ENCODE measurements around the gene KLHL20. TPM values are rescaled to one million over a fixed set of nuclear protein-coding genes. Genes with fewer than 3 reads are reported as not detected.

KLHL20 gene
- total RNA-seq, 1 donor from 2014 or later, result 19.9 TPM

DNA sequence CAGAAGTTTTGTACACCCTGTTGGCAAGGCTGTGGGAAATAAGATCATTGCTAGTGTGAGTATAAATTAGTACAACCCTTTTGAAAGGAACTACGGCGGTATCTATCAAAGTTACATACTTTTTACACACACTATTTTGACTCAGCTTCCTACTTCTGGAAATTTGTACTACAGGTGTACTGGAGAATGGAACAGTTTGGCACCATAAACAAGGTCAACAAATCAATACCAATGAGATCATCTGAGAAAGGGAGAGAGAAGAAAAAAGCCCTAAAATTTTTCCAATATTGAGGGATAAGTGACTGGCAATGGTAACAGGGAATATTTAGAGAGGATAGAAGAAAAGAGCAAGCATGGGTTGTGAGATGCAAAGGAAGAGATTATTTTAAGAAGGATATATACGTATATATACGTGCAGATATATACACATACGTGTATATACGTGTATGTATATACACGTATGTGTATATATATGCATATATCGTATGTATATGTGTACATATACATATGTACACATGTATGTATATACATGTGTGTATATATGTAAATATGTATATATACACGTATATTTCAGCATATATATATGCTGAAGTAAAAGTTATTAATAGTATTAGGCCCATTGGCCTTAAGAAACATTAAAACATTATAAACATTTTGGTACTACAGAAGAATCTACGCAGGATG lies 27.6 kb downstream of the KLHL20 start:
- peaks cover 10% of the 10 kb centered on the region for H3K9me3 Mint-ChIP-seq (ENCODE audit: low read depth)
- DNase-seq (ENCODE audit: low spot score, unreplicated experiment), result no peak
- peaks cover 40% of the 10 kb centered on the region for H3K36me3 Mint-ChIP-seq (ENCODE audit: insufficient read depth)
- TF ChIP-seq, protein P1, sequence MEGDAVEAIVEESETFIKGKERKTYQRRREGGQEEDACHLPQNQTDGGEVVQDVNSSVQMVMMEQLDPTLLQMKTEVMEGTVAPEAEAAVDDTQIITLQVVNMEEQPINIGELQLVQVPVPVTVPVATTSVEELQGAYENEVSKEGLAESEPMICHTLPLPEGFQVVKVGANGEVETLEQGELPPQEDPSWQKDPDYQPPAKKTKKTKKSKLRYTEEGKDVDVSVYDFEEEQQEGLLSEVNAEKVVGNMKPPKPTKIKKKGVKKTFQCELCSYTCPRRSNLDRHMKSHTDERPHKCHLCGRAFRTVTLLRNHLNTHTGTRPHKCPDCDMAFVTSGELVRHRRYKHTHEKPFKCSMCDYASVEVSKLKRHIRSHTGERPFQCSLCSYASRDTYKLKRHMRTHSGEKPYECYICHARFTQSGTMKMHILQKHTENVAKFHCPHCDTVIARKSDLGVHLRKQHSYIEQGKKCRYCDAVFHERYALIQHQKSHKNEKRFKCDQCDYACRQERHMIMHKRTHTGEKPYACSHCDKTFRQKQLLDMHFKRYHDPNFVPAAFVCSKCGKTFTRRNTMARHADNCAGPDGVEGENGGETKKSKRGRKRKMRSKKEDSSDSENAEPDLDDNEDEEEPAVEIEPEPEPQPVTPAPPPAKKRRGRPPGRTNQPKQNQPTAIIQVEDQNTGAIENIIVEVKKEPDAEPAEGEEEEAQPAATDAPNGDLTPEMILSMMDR (IDR thresholded peaks at IDR 0.05; ENCODE audit: unreplicated experiment), result no peak
- no peaks in the 10 kb centered on the region for H3K4me1 Mint-ChIP-seq (ENCODE audit: low read depth)
- H3K27me3 Mint-ChIP-seq, result no peaks in the 10 kb centered on the region
- H3K27ac Mint-ChIP-seq, result no peak overlapping the region
- H3K4me3 Mint-ChIP-seq (ENCODE audit: low read depth), result no peak overlapping the region

DNA sequence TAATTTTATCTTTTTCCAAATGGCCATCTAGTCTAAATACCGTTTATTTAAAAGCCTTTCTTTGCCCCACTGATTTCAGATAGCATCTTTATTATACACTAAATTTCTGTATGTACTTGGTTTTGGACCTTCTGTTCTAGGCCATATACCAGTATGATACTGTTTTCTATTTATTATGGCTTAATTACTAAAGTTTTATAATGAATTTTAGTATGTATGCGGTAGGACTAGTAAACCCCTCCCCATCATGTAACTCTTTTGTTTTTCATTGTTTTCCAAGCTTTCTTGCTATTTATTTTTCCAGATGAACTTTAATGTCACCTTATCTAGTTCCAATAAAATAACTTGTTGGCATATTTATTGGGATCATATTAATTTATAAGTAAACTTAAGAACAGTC lies 29.9 kb downstream of the KLHL20 start:
- Mint-ChIP-seq H3K4me1 (ENCODE audit: low read depth) (no peaks in the 10 kb centered on the region), H3K36me3 (ENCODE audit: insufficient read depth) (peaks cover 22% of the 10 kb centered on the region), H3K27me3 (no peaks in the 10 kb centered on the region), H3K4me3 (ENCODE audit: low read depth) (no peak overlapping the region), H3K27ac (no peak overlapping the region), H3K9me3 (ENCODE audit: low read depth) (peaks cover 4% of the 10 kb centered on the region)
- TF ChIP-seq, protein P1 (IDR thresholded peaks at IDR 0.05; ENCODE audit: unreplicated experiment), result no peak
- no peak for DNase-seq (ENCODE audit: low spot score, unreplicated experiment)

DNA sequence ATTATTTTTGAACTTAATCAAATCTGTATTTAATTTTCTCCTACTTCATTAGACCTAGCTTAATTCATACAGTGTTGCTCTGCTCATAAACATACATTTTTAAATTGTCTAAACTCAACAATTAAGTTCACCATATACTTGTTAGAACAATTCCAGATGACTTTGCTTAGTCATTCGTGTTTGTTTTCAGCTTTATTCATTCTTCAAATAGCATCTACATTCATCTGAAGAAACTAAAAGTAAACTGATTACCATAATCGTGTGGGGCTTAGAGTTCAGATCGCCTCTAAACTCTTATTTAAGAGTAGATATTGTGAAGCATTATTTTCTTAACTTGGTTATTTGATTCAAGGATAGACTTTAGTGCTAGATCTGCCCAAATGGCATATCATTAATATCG lies 34.4 kb downstream of the KLHL20 start:
- Mint-ChIP-seq H3K27ac (no peak overlapping the region), H3K4me1 (ENCODE audit: low read depth) (peaks cover 7% of the 10 kb centered on the region), H3K27me3 (no peaks in the 10 kb centered on the region), H3K9me3 (ENCODE audit: low read depth) (no peaks in the 10 kb centered on the region), H3K36me3 (ENCODE audit: insufficient read depth) (peaks cover 6% of the 10 kb centered on the region), H3K4me3 (ENCODE audit: low read depth) (no peak overlapping the region)
- TF ChIP-seq, protein P1 (IDR thresholded peaks at IDR 0.05; ENCODE audit: unreplicated experiment), result no peak
- no peak for DNase-seq (ENCODE audit: low spot score, unreplicated experiment)

DNA sequence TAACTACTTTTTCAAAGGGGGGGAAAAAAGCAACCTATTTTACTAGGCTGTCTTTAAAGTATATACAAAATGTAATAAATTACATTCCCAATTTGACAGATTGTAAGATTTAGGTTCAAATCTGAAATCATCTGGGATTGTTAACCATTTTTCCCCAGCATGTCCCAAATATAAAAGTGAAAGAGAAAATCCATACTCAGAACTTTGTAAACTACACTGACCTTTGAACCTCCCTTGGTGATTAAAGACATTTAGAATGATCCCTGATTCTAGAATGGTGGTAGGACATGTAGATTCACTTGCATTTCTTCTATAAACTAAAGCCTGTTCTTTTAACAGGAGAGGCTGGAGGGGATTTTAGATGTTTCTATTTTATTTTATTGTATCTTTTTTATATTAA lies 39.0 kb downstream of the KLHL20 start:
- no peaks in the 10 kb centered on the region for H3K27me3 Mint-ChIP-seq
- no peak overlapping the region for H3K4me3 Mint-ChIP-seq (ENCODE audit: low read depth)
- TF ChIP-seq, protein P1 (IDR thresholded peaks at IDR 0.05; ENCODE audit: unreplicated experiment), result no peak
- H3K9me3 Mint-ChIP-seq (ENCODE audit: low read depth), result no peaks in the 10 kb centered on the region
- DNase-seq (ENCODE audit: low spot score, unreplicated experiment), result no peak
- H3K4me1 Mint-ChIP-seq (ENCODE audit: low read depth), result peaks cover 7% of the 10 kb centered on the region
- peak overlapping the region; percentile 69 for H3K27ac Mint-ChIP-seq
- peaks cover 36% of the 10 kb centered on the region for H3K36me3 Mint-ChIP-seq (ENCODE audit: insufficient read depth)

DNA sequence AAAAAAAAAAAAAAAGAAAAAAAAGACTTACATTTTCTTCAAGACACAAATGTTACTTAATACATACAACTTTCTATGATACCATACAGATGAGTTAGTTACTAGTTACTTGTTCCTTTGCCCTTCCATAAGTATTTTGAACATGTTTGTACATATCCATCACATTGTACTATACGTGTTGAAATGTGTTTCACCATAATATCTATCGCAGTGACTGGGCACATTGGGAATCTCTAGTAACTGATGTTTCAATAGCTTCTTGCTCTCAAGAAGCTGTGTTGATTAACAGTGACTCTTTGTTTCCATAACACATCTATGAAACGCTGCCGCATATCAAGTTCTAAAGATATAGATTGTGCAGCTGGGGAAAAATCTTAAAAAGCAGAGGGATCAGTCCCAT lies 42.9 kb downstream of the KLHL20 start:
- Mint-ChIP-seq H3K36me3 (ENCODE audit: insufficient read depth) (peaks cover 71% of the 10 kb centered on the region), H3K4me3 (ENCODE audit: low read depth) (no peak overlapping the region), H3K4me1 (ENCODE audit: low read depth) (peaks cover 7% of the 10 kb centered on the region), H3K27me3 (no peaks in the 10 kb centered on the region), H3K27ac (no peak overlapping the region), H3K9me3 (ENCODE audit: low read depth) (peaks cover 32% of the 10 kb centered on the region)
- DNase-seq (ENCODE audit: low spot score, unreplicated experiment), result no peak
- TF ChIP-seq, protein P1 (IDR thresholded peaks at IDR 0.05; ENCODE audit: unreplicated experiment), result no peak

All from progenitor cell of endocrine pancreas (in vitro differentiated cells).